ENCODE results near the gene RPS14.

GRCh38 chr5:150408231-150408943, 41.2 kb downstream of the RPS14 start:
- TF ChIP-seq POLR2AphosphoS5 (IDR thresholded peaks at IDR 0.05; ENCODE audit: low read depth, low read length): peak; percentile 93
- peak; percentile 92 for TF ChIP-seq POLR2A (IDR thresholded peaks at IDR 0.05; ENCODE audit: low read depth, low read length)
- peak; percentile 17 for TF ChIP-seq PAX5 (IDR thresholded peaks at IDR 0.05; ENCODE audit: insufficient read depth, low read length, severe bottlenecking)

Data from GM12891 (cell line).